Measurements from ENCODE around the gene KRT84. TPM values are rescaled to one million over a fixed set of nuclear protein-coding genes. Genes with fewer than 3 reads are reported as not detected.

The KRT84 gene
- total and polyA plus RNA-seq, 10 of the 15 experiments (the other 5 are each of a cell fraction or from before 2014, with no cell fraction given) = not detected

DNA sequence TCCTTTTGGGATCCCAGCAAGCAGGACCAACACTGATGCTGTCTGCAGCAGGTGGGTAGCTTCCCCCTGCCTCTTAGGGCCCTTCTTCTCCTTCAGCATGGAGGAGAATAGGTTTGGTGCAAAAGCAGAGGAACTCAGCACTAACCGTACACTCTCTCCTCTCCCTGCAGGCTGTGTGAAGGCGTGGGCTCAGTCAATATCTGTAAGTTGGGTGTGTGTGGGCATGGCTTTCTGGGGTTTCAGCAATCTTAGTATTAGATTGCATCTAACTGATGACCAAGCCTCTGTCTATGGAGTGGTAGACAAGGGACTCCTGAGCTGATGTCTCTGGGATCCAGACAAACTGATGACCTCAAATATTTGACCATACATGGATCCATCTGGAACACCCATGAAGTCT, 32.5 kb downstream of the KRT84 start:
- POLR2A ChIA-PET = no interaction called here
- no TSS peak for BruUV-seq (replicated peaks)
- 28% methylated on average over 2 of the region's 2 CpGs for WGBS (ENCODE audit: insufficient coverage, insufficient replicate concordance, low lambda C conversion rate, missing lambda C conversion rate)

More for the DNA sequence above, 32.5 kb downstream of the KRT84 start:
- Histone ChIP-seq H3K27me3 (replicated peaks in 1 of 2; ENCODE audit: control insufficient read depth in 2 of 2, insufficient read depth in 2 of 2, low read length in 1 of 2) (peaks cover 0 to 3% of the 10 kb centered on the region in 2 experiments; a peak in 1 of 4 replicates), H3K4me3 (no peak overlapping the region), H4K20me1 (ENCODE audit: control insufficient read depth, insufficient read depth) (no peaks in the 10 kb centered on the region), H3K79me2 (ENCODE audit: control insufficient read depth, insufficient read depth, low read length) (no peaks in the 10 kb centered on the region), H3K36me3 (ENCODE audit: control insufficient read depth in 2 of 2, insufficient read depth in 2 of 2, low read length in 1 of 2) (no peaks in the 10 kb centered on the region), H2AFZ (ENCODE audit: control insufficient read depth, low read depth, low read length) (no peak overlapping the region), H3K9ac (ENCODE audit: control insufficient read depth, insufficient read depth, low read length) (no peak overlapping the region), H3K4me2 (ENCODE audit: control insufficient read depth, insufficient read depth) (no peak overlapping the region), H3K27ac (ENCODE audit: control insufficient read depth, insufficient read depth) (no peak overlapping the region), H3K9me3 (replicated peaks; ENCODE audit: control insufficient read depth, insufficient read depth, low read length) (no peaks in the 10 kb centered on the region), H3K4me1 (ENCODE audit: control insufficient read depth, insufficient read depth, low read length) (0 out of 2 replicates have a peak, but pooled peaks cover under 1% of the 10 kb centered on the region)
- FAIRE-seq (no peak), DNase-seq (ENCODE audit: low read depth, low spot score) (no peak), ATAC-seq (no peak)
- SMC1A ChIA-PET (ENCODE audit: uncharacterized antibody, unreplicated experiment) = interaction anchor here (0.7 kb wide), 1 partner anchor 16 kb away, joined by 4 read pairs; no protein-coding TSS in a partner anchor
- in situ Hi-C loops (cut with MboI) = no loop called here
- CTCF ChIA-PET = interaction anchor here (1.2 to 1.8 kb wide), 3 partner anchors 9 to 196 kb away, joined by 3 to 8 read pairs (median 8); no protein-coding TSS in a partner anchor
- intact Hi-C loops (cut with micrococcal nuclease; ENCODE audit: unreplicated experiment) = no loop called here
- TF ChIP-seq CHD4 (IDR thresholded peaks at IDR 0.05) = no peak
- TF ChIP-seq HDAC2 (IDR thresholded peaks at IDR 0.05) = no peak
- TF ChIP-seq NR2F1 (conservative IDR thresholded peaks at IDR 0.05) = no peak
- TF ChIP-seq NFIC (IDR thresholded peaks at IDR 0.05; ENCODE audit: low read depth, low read length) = no peak
- TF ChIP-seq ZNF24 (IDR thresholded peaks at IDR 0.05) = no peak
- TF ChIP-seq SMAD1 (IDR thresholded peaks at IDR 0.05; ENCODE audit: low read depth, partially characterized antibody) = no peak
- no peak for TF ChIP-seq NR2C1 (IDR thresholded peaks at IDR 0.05)
- TF ChIP-seq, protein P1, sequence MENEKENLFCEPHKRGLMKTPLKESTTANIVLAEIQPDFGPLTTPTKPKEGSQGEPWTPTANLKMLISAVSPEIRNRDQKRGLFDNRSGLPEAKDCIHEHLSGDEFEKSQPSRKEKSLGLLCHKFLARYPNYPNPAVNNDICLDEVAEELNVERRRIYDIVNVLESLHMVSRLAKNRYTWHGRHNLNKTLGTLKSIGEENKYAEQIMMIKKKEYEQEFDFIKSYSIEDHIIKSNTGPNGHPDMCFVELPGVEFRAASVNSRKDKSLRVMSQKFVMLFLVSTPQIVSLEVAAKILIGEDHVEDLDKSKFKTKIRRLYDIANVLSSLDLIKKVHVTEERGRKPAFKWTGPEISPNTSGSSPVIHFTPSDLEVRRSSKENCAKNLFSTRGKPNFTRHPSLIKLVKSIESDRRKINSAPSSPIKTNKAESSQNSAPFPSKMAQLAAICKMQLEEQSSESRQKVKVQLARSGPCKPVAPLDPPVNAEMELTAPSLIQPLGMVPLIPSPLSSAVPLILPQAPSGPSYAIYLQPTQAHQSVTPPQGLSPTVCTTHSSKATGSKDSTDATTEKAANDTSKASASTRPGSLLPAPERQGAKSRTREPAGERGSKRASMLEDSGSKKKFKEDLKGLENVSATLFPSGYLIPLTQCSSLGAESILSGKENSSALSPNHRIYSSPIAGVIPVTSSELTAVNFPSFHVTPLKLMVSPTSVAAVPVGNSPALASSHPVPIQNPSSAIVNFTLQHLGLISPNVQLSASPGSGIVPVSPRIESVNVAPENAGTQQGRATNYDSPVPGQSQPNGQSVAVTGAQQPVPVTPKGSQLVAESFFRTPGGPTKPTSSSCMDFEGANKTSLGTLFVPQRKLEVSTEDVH (IDR thresholded peaks at IDR 0.05; ENCODE audit: low read depth, partially characterized antibody) = no peak
- TF ChIP-seq, protein P2, sequence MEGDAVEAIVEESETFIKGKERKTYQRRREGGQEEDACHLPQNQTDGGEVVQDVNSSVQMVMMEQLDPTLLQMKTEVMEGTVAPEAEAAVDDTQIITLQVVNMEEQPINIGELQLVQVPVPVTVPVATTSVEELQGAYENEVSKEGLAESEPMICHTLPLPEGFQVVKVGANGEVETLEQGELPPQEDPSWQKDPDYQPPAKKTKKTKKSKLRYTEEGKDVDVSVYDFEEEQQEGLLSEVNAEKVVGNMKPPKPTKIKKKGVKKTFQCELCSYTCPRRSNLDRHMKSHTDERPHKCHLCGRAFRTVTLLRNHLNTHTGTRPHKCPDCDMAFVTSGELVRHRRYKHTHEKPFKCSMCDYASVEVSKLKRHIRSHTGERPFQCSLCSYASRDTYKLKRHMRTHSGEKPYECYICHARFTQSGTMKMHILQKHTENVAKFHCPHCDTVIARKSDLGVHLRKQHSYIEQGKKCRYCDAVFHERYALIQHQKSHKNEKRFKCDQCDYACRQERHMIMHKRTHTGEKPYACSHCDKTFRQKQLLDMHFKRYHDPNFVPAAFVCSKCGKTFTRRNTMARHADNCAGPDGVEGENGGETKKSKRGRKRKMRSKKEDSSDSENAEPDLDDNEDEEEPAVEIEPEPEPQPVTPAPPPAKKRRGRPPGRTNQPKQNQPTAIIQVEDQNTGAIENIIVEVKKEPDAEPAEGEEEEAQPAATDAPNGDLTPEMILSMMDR (IDR thresholded peaks at IDR 0.05 in 2 of 3, conservative IDR thresholded peaks at IDR 0.05 in 1 of 3; ENCODE audit: control insufficient read depth in 2 of 3, extremely low read depth in 1 of 3, insufficient read depth in 1 of 3, low read depth in 3 of 3, low read length in 3 of 3) = no peak
- RAD21 ChIA-PET (ENCODE audit: unreplicated experiment) = no interaction called here

Data from GM12878 (cell line).